ENCODE results near the gene PROM1. TPM values are rescaled to one million over a fixed set of nuclear protein-coding genes. Genes with fewer than 3 reads are reported as not detected.
A peak's percentile ranks its signal among the peaks of the same experiment; 100 is the strongest.

The PROM1 gene
- total RNA-seq, 1 donor from 2014 or later: 37.0 TPM

- DNase-seq (ENCODE audit: low spot score): no peak
Observed at GRCh38 chr4:15990570-15991285, 93.1 kb downstream of the PROM1 start.

GRCh38 chr4:15989424-15989823 lies 94.4 kb downstream of the PROM1 start:
- DNase-seq (ENCODE audit: low spot score): no peak

GRCh38 chr4:15988222-15988621 lies 95.6 kb downstream of the PROM1 start:
- DNase-seq (ENCODE audit: low spot score): no peak

- DNase-seq (ENCODE audit: low spot score): no peak
Observed at GRCh38 chr4:15986907-15987306, 96.9 kb downstream of the PROM1 start.

GRCh38 chr4:15983610-15984009 lies 100.2 kb downstream of the PROM1 start:
- DNase-seq (ENCODE audit: low spot score): no peak

- DNase-seq (ENCODE audit: low spot score): no peak
Observed at GRCh38 chr4:15982842-15983524, 100.8 kb downstream of the PROM1 start.

- DNase-seq (ENCODE audit: low spot score): no peak
Observed at GRCh38 chr4:15976456-15977447, 107.1 kb downstream of the PROM1 start.

- DNase-seq (ENCODE audit: low spot score): no peak
Observed at GRCh38 chr4:15971068-15971801, 112.6 kb downstream of the PROM1 start.

GRCh38 chr4:15968551-15969300 lies 115.1 kb downstream of the PROM1 start:
- DNase-seq (ENCODE audit: low spot score): no peak

- no peak for DNase-seq (ENCODE audit: low spot score)
Observed at GRCh38 chr4:15965325-15965724, 118.5 kb downstream of the PROM1 start.

GRCh38 chr4:15964159-15964558 lies 119.7 kb downstream of the PROM1 start:
- no peak for DNase-seq (ENCODE audit: low spot score)

GRCh38 chr4:15963576-15963975 lies 120.2 kb downstream of the PROM1 start:
- no peak for DNase-seq (ENCODE audit: low spot score)

- peak; percentile 51 for DNase-seq (ENCODE audit: low spot score)
Observed at GRCh38 chr4:15963001-15963451, 120.8 kb downstream of the PROM1 start, which contains the start of gene FGFBP2. Gene FGFBP2, minus strand, starts transcription at chr4:15963175. Its CDS starts 46 bp downstream, at chr4:15963129.

GRCh38 chr4:15961781-15962510 lies 121.9 kb downstream of the PROM1 start:
- no peak for DNase-seq (ENCODE audit: low spot score)

GRCh38 chr4:15958562-15958961 lies 125.3 kb downstream of the PROM1 start:
- DNase-seq (ENCODE audit: low spot score): no peak

- DNase-seq (ENCODE audit: low spot score): peak; percentile 78
Observed at GRCh38 chr4:15956179-15956850, 127.5 kb downstream of the PROM1 start.

GRCh38 chr4:15955670-15956069 lies 128.2 kb downstream of the PROM1 start:
- no peak for DNase-seq (ENCODE audit: low spot score)

GRCh38 chr4:15953625-15954024 lies 130.2 kb downstream of the PROM1 start:
- DNase-seq (ENCODE audit: low spot score): no peak

GRCh38 chr4:15951781-15952180 lies 132.0 kb downstream of the PROM1 start:
- no peak for DNase-seq (ENCODE audit: low spot score)

Data from ureter (tissue), 1 donor.